Stimulated activated CD4-positive, alpha-beta T cell treated with anti-CD3 and anti-CD28 coated beads, Interleukin-4, amount 100 ng/mL, for 4 hours (primary cell): Measurements from ENCODE around the gene EHBP1L1.

Experiments
- DNase-seq, 2 experiments: peaks; one replicate each; pipeline ENCODE4 v3.0.0-alpha.2; 2020

EHBP1L1 gene

GRCh38 chr11:65599216-65599954 lies 23.5 kb downstream of the EHBP1L1 start:
- DNase-seq: no peak

- DNase-seq: no peak
Measured at GRCh38 chr11:65599955-65600246, 24.0 kb downstream of the EHBP1L1 start.

- no peak for DNase-seq
Measured at GRCh38 chr11:65604258-65604657, 28.4 kb downstream of the EHBP1L1 start.

GRCh38 chr11:65606876-65607613 lies 31.2 kb downstream of the EHBP1L1 start:
- no peak for DNase-seq

- DNase-seq: no peak
Measured at GRCh38 chr11:65607614-65608426, 32.0 kb downstream of the EHBP1L1 start.

GRCh38 chr11:65609229-65609628 lies 33.4 kb downstream of the EHBP1L1 start:
- DNase-seq: no peak

- no peak for DNase-seq
Measured at GRCh38 chr11:65609665-65610064, 33.8 kb downstream of the EHBP1L1 start.

- DNase-seq: no peak
Measured at GRCh38 chr11:65610404-65610803, 34.6 kb downstream of the EHBP1L1 start.

GRCh38 chr11:65611028-65611757 lies 35.3 kb downstream of the EHBP1L1 start:
- DNase-seq: no peak

- no peak for DNase-seq
Measured at GRCh38 chr11:65611758-65612603, 36.1 kb downstream of the EHBP1L1 start.

- no peak for DNase-seq
Measured at GRCh38 chr11:65612691-65613090, 36.8 kb downstream of the EHBP1L1 start.

GRCh38 chr11:65613091-65613928 lies 37.5 kb downstream of the EHBP1L1 start:
- peak in 1 of 2 experiments; percentile 34 for DNase-seq

- peak; percentile 99 to 100 for DNase-seq
Measured at GRCh38 chr11:65615229-65615949, 39.5 kb downstream of the EHBP1L1 start, which contains the start of gene PCNX3. Gene PCNX3, plus strand, starts transcription at chr11:65615776. Its CDS starts 536 bp downstream, at chr11:65616312.

GRCh38 chr11:65615950-65616574 lies 40.2 kb downstream of the EHBP1L1 start:
- peak in 1 of 2 experiments; percentile 59 for DNase-seq

- no peak for DNase-seq
Measured at GRCh38 chr11:65616575-65617001, 40.7 kb downstream of the EHBP1L1 start.

- DNase-seq: no peak
Measured at GRCh38 chr11:65617136-65617850, 41.4 kb downstream of the EHBP1L1 start.

GRCh38 chr11:65617990-65618751 lies 42.3 kb downstream of the EHBP1L1 start:
- DNase-seq: no peak

GRCh38 chr11:65618763-65619162 lies 42.9 kb downstream of the EHBP1L1 start:
- no peak for DNase-seq
